ENCODE data around the gene ADCY3.

The ADCY3 gene

GRCh38 chr2:24821433-24821891 lies 98.6 kb downstream of the ADCY3 start:
- H3K79me2 ChIP-seq (ENCODE audit: insufficient read depth, low read length): peaks cover 7% of the 10 kb centered on the region; the same call in 1 of the 2 replicates
- H3K4me1 ChIP-seq (ENCODE audit: insufficient read depth, low read length): no peaks in the 10 kb centered on the region
- H4K20me1 ChIP-seq (ENCODE audit: insufficient read depth, low read length): peaks cover 16% of the 10 kb centered on the region
- H3K9ac ChIP-seq (ENCODE audit: low read depth, low read length): no peak overlapping the region
- H3K27ac ChIP-seq (ENCODE audit: low read length): no peak overlapping the region
- H3K36me3 ChIP-seq (ENCODE audit: insufficient read depth, low read length): peaks cover 99% of the 10 kb centered on the region
- H3K4me3 ChIP-seq (ENCODE audit: low read depth in 1 of 2, low read length in 2 of 2): no peak overlapping the region
- H3K4me2 ChIP-seq (ENCODE audit: insufficient read depth, low read length): no peak overlapping the region
- TF ChIP-seq, protein P1, sequence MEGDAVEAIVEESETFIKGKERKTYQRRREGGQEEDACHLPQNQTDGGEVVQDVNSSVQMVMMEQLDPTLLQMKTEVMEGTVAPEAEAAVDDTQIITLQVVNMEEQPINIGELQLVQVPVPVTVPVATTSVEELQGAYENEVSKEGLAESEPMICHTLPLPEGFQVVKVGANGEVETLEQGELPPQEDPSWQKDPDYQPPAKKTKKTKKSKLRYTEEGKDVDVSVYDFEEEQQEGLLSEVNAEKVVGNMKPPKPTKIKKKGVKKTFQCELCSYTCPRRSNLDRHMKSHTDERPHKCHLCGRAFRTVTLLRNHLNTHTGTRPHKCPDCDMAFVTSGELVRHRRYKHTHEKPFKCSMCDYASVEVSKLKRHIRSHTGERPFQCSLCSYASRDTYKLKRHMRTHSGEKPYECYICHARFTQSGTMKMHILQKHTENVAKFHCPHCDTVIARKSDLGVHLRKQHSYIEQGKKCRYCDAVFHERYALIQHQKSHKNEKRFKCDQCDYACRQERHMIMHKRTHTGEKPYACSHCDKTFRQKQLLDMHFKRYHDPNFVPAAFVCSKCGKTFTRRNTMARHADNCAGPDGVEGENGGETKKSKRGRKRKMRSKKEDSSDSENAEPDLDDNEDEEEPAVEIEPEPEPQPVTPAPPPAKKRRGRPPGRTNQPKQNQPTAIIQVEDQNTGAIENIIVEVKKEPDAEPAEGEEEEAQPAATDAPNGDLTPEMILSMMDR (IDR thresholded peaks at IDR 0.05; ENCODE audit: borderline replicate concordance, extremely low read depth, low read length, poor library complexity, severe bottlenecking): no peak
- TF ChIP-seq EZH2 (IDR thresholded peaks at IDR 0.05; ENCODE audit: borderline replicate concordance, low read depth, low read length, severe bottlenecking): no peak
- H2AFZ ChIP-seq (ENCODE audit: low read depth, low read length): no peak overlapping the region
- DNase-seq (peak; percentile 5), ATAC-seq (ENCODE audit: insufficient read depth, low read depth) (no peak)
- H3K9me3 ChIP-seq (ENCODE audit: insufficient read depth, low read length, severe bottlenecking): no peaks in the 10 kb centered on the region
- no peaks in the 10 kb centered on the region for H3K27me3 ChIP-seq (ENCODE audit: insufficient read depth, low read length, poor library complexity)

GRCh38 chr2:24820598-24821432 lies 99.2 kb downstream of the ADCY3 start:
- Histone ChIP-seq H3K4me3 (ENCODE audit: low read depth in 1 of 2, low read length in 2 of 2) (no peak overlapping the region), H3K4me1 (ENCODE audit: insufficient read depth, low read length) (no peaks in the 10 kb centered on the region), H3K9ac (ENCODE audit: low read depth, low read length) (no peak overlapping the region), H3K9me3 (ENCODE audit: insufficient read depth, low read length, severe bottlenecking) (no peaks in the 10 kb centered on the region), H2AFZ (ENCODE audit: low read depth, low read length) (no peak overlapping the region), H3K27ac (ENCODE audit: low read length) (no peak overlapping the region), H3K79me2 (ENCODE audit: insufficient read depth, low read length) (peaks cover 11% of the 10 kb centered on the region; the same call in 1 of the 2 replicates), H3K4me2 (ENCODE audit: insufficient read depth, low read length) (no peak overlapping the region), H3K36me3 (ENCODE audit: insufficient read depth, low read length) (peaks cover 99% of the 10 kb centered on the region), H3K27me3 (ENCODE audit: insufficient read depth, low read length, poor library complexity) (no peaks in the 10 kb centered on the region), H4K20me1 (ENCODE audit: insufficient read depth, low read length) (peaks cover 22% of the 10 kb centered on the region)
- TF ChIP-seq, protein P1 (IDR thresholded peaks at IDR 0.05; ENCODE audit: borderline replicate concordance, extremely low read depth, low read length, poor library complexity, severe bottlenecking): no peak
- TF ChIP-seq EZH2 (IDR thresholded peaks at IDR 0.05; ENCODE audit: borderline replicate concordance, low read depth, low read length, severe bottlenecking): no peak
- DNase-seq (peak; percentile 5), ATAC-seq (ENCODE audit: insufficient read depth, low read depth) (0 out of 3 replicates have a peak, but pooled peaks have one; percentile 3)

GRCh38 chr2:24820175-24820513 lies 99.9 kb downstream of the ADCY3 start:
- no peak for ATAC-seq (ENCODE audit: insufficient read depth, low read depth)
- Histone ChIP-seq H3K4me3 (ENCODE audit: low read depth in 1 of 2, low read length in 2 of 2) (no peak overlapping the region), H3K4me1 (ENCODE audit: insufficient read depth, low read length) (no peaks in the 10 kb centered on the region), H3K27ac (ENCODE audit: low read length) (no peak overlapping the region), H3K36me3 (ENCODE audit: insufficient read depth, low read length) (peaks cover 99% of the 10 kb centered on the region), H3K27me3 (ENCODE audit: insufficient read depth, low read length, poor library complexity) (no peaks in the 10 kb centered on the region), H3K79me2 (ENCODE audit: insufficient read depth, low read length) (peaks cover 17% of the 10 kb centered on the region; the same call in 1 of the 2 replicates), H3K9ac (ENCODE audit: low read depth, low read length) (no peak overlapping the region), H3K4me2 (ENCODE audit: insufficient read depth, low read length) (no peak overlapping the region), H2AFZ (ENCODE audit: low read depth, low read length) (no peak overlapping the region), H4K20me1 (ENCODE audit: insufficient read depth, low read length) (peaks cover 29% of the 10 kb centered on the region), H3K9me3 (ENCODE audit: insufficient read depth, low read length, severe bottlenecking) (no peaks in the 10 kb centered on the region)
- DNase-seq: peak; percentile 5
- TF ChIP-seq EZH2 (IDR thresholded peaks at IDR 0.05; ENCODE audit: borderline replicate concordance, low read depth, low read length, severe bottlenecking): no peak

GRCh38 chr2:24819442-24820174 lies 100.4 kb downstream of the ADCY3 start:
- no peak overlapping the region for H3K9ac ChIP-seq (ENCODE audit: low read depth, low read length)
- TF ChIP-seq, protein P1 (IDR thresholded peaks at IDR 0.05; ENCODE audit: borderline replicate concordance, extremely low read depth, low read length, poor library complexity, severe bottlenecking): no peak
- DNase-seq (peak; percentile 4), ATAC-seq (ENCODE audit: insufficient read depth, low read depth) (peak; percentile 16; the same call in 1 of the 3 replicates)
- H2AFZ ChIP-seq (ENCODE audit: low read depth, low read length): no peak overlapping the region
- H3K27ac ChIP-seq (ENCODE audit: low read length): no peak overlapping the region
- H3K36me3 ChIP-seq (ENCODE audit: insufficient read depth, low read length): peaks cover 99% of the 10 kb centered on the region
- no peaks in the 10 kb centered on the region for H3K27me3 ChIP-seq (ENCODE audit: insufficient read depth, low read length, poor library complexity)
- no peaks in the 10 kb centered on the region for H3K4me1 ChIP-seq (ENCODE audit: insufficient read depth, low read length)
- no peak overlapping the region for H3K4me3 ChIP-seq (ENCODE audit: low read depth in 1 of 2, low read length in 2 of 2)
- H3K9me3 ChIP-seq (ENCODE audit: insufficient read depth, low read length, severe bottlenecking): no peaks in the 10 kb centered on the region
- peaks cover 31% of the 10 kb centered on the region for H4K20me1 ChIP-seq (ENCODE audit: insufficient read depth, low read length)
- peaks cover 22% of the 10 kb centered on the region; the same call in 1 of the 2 replicates for H3K79me2 ChIP-seq (ENCODE audit: insufficient read depth, low read length)
- H3K4me2 ChIP-seq (ENCODE audit: insufficient read depth, low read length): no peak overlapping the region

Measured in DND-41 (cell line).